ENCODE data around the gene EYS.

DNA sequence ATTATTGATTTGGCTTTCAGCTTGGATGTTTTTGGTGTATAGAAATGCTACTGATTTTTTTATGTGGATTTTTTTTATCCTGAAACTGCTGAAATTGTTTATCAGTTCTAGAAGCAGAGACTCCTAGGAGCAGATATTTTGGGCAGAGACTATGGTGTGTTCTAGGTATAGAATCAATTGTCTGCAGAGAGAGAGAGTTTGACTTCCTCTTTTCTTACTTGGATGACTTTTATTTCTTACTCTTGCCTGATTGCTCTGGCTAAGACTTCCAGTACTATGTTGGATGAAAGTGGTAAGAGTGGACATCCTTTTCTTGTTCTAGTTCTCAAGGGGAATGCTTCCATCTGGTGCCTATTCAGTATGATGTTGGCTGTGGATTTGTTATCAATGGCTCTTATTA is 1700.8 kb downstream of the EYS start:
- TF ChIP-seq, protein P1, sequence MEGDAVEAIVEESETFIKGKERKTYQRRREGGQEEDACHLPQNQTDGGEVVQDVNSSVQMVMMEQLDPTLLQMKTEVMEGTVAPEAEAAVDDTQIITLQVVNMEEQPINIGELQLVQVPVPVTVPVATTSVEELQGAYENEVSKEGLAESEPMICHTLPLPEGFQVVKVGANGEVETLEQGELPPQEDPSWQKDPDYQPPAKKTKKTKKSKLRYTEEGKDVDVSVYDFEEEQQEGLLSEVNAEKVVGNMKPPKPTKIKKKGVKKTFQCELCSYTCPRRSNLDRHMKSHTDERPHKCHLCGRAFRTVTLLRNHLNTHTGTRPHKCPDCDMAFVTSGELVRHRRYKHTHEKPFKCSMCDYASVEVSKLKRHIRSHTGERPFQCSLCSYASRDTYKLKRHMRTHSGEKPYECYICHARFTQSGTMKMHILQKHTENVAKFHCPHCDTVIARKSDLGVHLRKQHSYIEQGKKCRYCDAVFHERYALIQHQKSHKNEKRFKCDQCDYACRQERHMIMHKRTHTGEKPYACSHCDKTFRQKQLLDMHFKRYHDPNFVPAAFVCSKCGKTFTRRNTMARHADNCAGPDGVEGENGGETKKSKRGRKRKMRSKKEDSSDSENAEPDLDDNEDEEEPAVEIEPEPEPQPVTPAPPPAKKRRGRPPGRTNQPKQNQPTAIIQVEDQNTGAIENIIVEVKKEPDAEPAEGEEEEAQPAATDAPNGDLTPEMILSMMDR (IDR thresholded peaks at IDR 0.05), result no peak
- no peak for TF ChIP-seq EP300 (IDR thresholded peaks at IDR 0.05)
- no peak for TF ChIP-seq POLR2A (IDR thresholded peaks at IDR 0.05)
- no peak for TF ChIP-seq POLR2AphosphoS5 (IDR thresholded peaks at IDR 0.05)

Measured in stomach (tissue), 4 donors.